C1 segment of cervical spinal cord (tissue), 14 donors: ENCODE results near the gene GPR183.

Experiments used
- DNase-seq, 14 donors: peaks; one replicate each; lab custom pipeline; 2025; lab: John Stamatoyannopoulos, UW

The GPR183 gene

GRCh38 chr13:99339230-99339721 is 32.1 kb upstream of the GPR183 start:
- DNase-seq, result no peak

- DNase-seq, result no peak
Observed at GRCh38 chr13:99335603-99336002, 28.4 kb upstream of the GPR183 start.

GRCh38 chr13:99335087-99335486 is 27.9 kb upstream of the GPR183 start:
- no peak for DNase-seq

GRCh38 chr13:99334221-99334620 is 27.0 kb upstream of the GPR183 start:
- DNase-seq, result no peak

- no peak for DNase-seq
Observed at GRCh38 chr13:99332456-99332855, 25.3 kb upstream of the GPR183 start.

GRCh38 chr13:99331881-99332293 is 24.7 kb upstream of the GPR183 start:
- DNase-seq, result no peak

- no peak for DNase-seq
Observed at GRCh38 chr13:99330942-99331341, 23.7 kb upstream of the GPR183 start.

GRCh38 chr13:99329477-99329876 is 22.3 kb upstream of the GPR183 start:
- no peak for DNase-seq

- no peak for DNase-seq
Observed at GRCh38 chr13:99327761-99328160, 20.6 kb upstream of the GPR183 start.

- no peak for DNase-seq
Observed at GRCh38 chr13:99327126-99327525, 19.9 kb upstream of the GPR183 start.

- DNase-seq, result no peak
Observed at GRCh38 chr13:99326012-99326411, 18.8 kb upstream of the GPR183 start.

GRCh38 chr13:99323488-99323887 is 16.3 kb upstream of the GPR183 start:
- no peak for DNase-seq

GRCh38 chr13:99322297-99323103 is 15.3 kb upstream of the GPR183 start:
- DNase-seq, result no peak

- no peak for DNase-seq
Observed at GRCh38 chr13:99321709-99322108, 14.5 kb upstream of the GPR183 start.

- no peak for DNase-seq
Observed at GRCh38 chr13:99320693-99321481, 13.7 kb upstream of the GPR183 start.

GRCh38 chr13:99316657-99317256 is 9.6 kb upstream of the GPR183 start:
- DNase-seq, result peak in 1 of 14 donors; percentile 7

GRCh38 chr13:99316224-99316623 is 9.0 kb upstream of the GPR183 start:
- no peak for DNase-seq

GRCh38 chr13:99315186-99315585 is 8.0 kb upstream of the GPR183 start:
- no peak for DNase-seq

- DNase-seq, result no peak
Observed at GRCh38 chr13:99314640-99315176, 7.5 kb upstream of the GPR183 start.

GRCh38 chr13:99313941-99314340 is 6.7 kb upstream of the GPR183 start:
- DNase-seq, result no peak

GRCh38 chr13:99313501-99313900 is 6.3 kb upstream of the GPR183 start:
- DNase-seq, result peak in 3 of 14 donors; percentile 12 to 25 (median 17)

- DNase-seq, result peak in 10 of 14 donors; percentile 20 to 81 (median 48)
Observed at GRCh38 chr13:99312493-99312883, 5.3 kb upstream of the GPR183 start.
